Endothelial cell of umbilical vein (primary cell): ENCODE data around the gene SH2D6. TPM values are rescaled to one million over a fixed set of nuclear protein-coding genes. Genes with fewer than 3 reads are reported as not detected.
"Not testable (repeated sequence)": the region's sequence is repeated elsewhere in the genome, so short reads cannot be mapped to it uniquely, and the experiment has no call there.

ENCODE experiments used
- BruUV-seq: library from RNA; stranded (reverse); fragments of 400-500 nt; replicated peaks from 2 replicates; lab custom pipeline; 2021; lab: Mats Ljungman, UMichigan
- CTCF ChIA-PET: fragments of 300-600, 350-600 bp; sonication (Branson Sonifier 250); formaldehyde crosslinking; loops from one replicate; lab custom pipeline; 2021; ENCODE audit warnings: antibody characterized with exemption, inconsistent platforms; lab: Charles Lee
- POLR2A ChIA-PET: fragments of 300-600, 350-600 bp; sonication (Branson Sonifier 250); formaldehyde crosslinking; loops from one replicate; lab custom pipeline; 2021; ENCODE audit warnings: antibody characterized with exemption, inconsistent platforms; lab: Charles Lee
- DNase-seq: peaks from one replicate; pipeline ENCODE4 v3.0.0-alpha.2; 2011; ENCODE audit warnings: low read depth, low spot score
- FAIRE-seq: peaks from 2 replicates; lab custom pipeline; 2011; peaks lifted over from hg19 to GRCh38; lab: Jason Lieb, UNC
- H2AFZ ChIP-seq: 2 replicates; pipeline ENCODE4 v1.6.0; 2012; ENCODE audit warnings: low read depth, low read length, control low read depth, inconsistent platforms
- H3K27ac ChIP-seq: 2 replicates; pipeline ENCODE4 v1.5.1; 2011; ENCODE audit warnings: low read depth, mild to moderate bottlenecking, control low read depth, low read length, moderate library complexity; ENCODE audit not compliant: insufficient read depth
- H3K27me3 ChIP-seq, 2 experiments: 2 replicates each; pipeline versions ENCODE4 v1.6.0 to v1.6.1; 2011; ENCODE audit warnings: low read length in 2 of 2, mixed read lengths in 1 of 2; ENCODE audit not compliant: control insufficient read depth in 2 of 2, insufficient read depth in 2 of 2
- H3K36me3 ChIP-seq, 2 experiments: 2 replicates in 1 of 2; 3 replicates in 1 of 2; pipeline ENCODE4 v1.5.1; 2011; ENCODE audit warnings: low read length in 2 of 2, mild to moderate bottlenecking in 1 of 2, moderate library complexity in 1 of 2; ENCODE audit not compliant: control insufficient read depth in 2 of 2, insufficient read depth in 2 of 2; ENCODE audit errors: extremely low read depth in 1 of 2
- H3K4me1 ChIP-seq: 3 replicates; pipeline ENCODE4 v1.5.1; 2011; ENCODE audit warnings: mild to moderate bottlenecking, low read length; ENCODE audit not compliant: control insufficient read depth, insufficient read depth; ENCODE audit errors: extremely low read depth
- H3K4me2 ChIP-seq: 2 replicates; pipeline ENCODE4 v1.6.1; 2011; ENCODE audit warnings: low read length, control low read depth, mixed read lengths; ENCODE audit not compliant: insufficient read depth
- H3K4me3 ChIP-seq, 3 experiments: fragments of 200-600 bp in 1 of 3; sonication (generic), shearing (Covaris generic) in 1 of 3; replicated peaks in 1 of 3; 2 replicates each; pipeline ENCODE4 v1.5.1; 2011 to 2016; ENCODE audit warnings: control low read depth in 3 of 3, low read length in 3 of 3, mild to moderate bottlenecking in 2 of 3, inconsistent platforms in 1 of 3, low read depth in 1 of 3, moderate library complexity in 1 of 3; ENCODE audit not compliant: insufficient read depth in 1 of 3
- H3K79me2 ChIP-seq: 2 replicates; pipeline ENCODE4 v1.6.0; 2012; ENCODE audit warnings: low read length, inconsistent platforms; ENCODE audit not compliant: control insufficient read depth, insufficient read depth
- H3K9ac ChIP-seq: replicated peaks from 2 replicates; pipeline ENCODE3; 2011; ENCODE audit warnings: low read length, control low read depth; ENCODE audit not compliant: insufficient read depth; ENCODE audit errors: extremely low read depth
- H3K9me1 ChIP-seq: replicated peaks from 3 replicates; pipeline ENCODE4 v1.6.0; 2011; ENCODE audit warnings: mild to moderate bottlenecking, low read length; ENCODE audit not compliant: control insufficient read depth, insufficient read depth; ENCODE audit errors: extremely low read depth
- H3K9me3 ChIP-seq: replicated peaks from 2 replicates; pipeline ENCODE4 v1.5.1; 2012; ENCODE audit warnings: low read length, inconsistent platforms; ENCODE audit not compliant: control insufficient read depth, insufficient read depth
- H4K20me1 ChIP-seq: replicated peaks from 2 replicates; pipeline ENCODE3; 2011; ENCODE audit warnings: mild to moderate bottlenecking, low read length; ENCODE audit not compliant: control insufficient read depth, insufficient read depth; ENCODE audit errors: extremely low read depth
- EZH2 ChIP-seq: IDR thresholded peaks from 2 replicates; pipeline ENCODE4 v1.6.1; 2012; ENCODE audit warnings: borderline replicate concordance, low read depth, mild to moderate bottlenecking, moderate library complexity, low read length, inconsistent platforms; ENCODE audit not compliant: severe bottlenecking
- FOS ChIP-seq: IDR thresholded peaks from 2 replicates; pipeline ENCODE4 v1.6.1; 2011; ENCODE audit warnings: mild to moderate bottlenecking, low read length, moderate library complexity, borderline replicate concordance; ENCODE audit not compliant: insufficient read depth
- GATA2 ChIP-seq: IDR thresholded peaks from 2 replicates; pipeline ENCODE4 v1.7.0; 2011; ENCODE audit warnings: low read depth, mild to moderate bottlenecking, moderate library complexity, mixed read lengths, low read length; ENCODE audit not compliant: insufficient read length, insufficient read depth
- JUN ChIP-seq: IDR thresholded peaks from 2 replicates; pipeline ENCODE4 v1.6.1; 2011; ENCODE audit warnings: borderline replicate concordance, low read depth; ENCODE audit not compliant: insufficient read length, insufficient read depth
- MYC ChIP-seq: IDR thresholded peaks from one replicate; pipeline ENCODE4 v1.6.1; 2011; ENCODE audit warnings: mild to moderate bottlenecking, low read depth, low read length
- POLR2A ChIP-seq: IDR thresholded peaks from 2 replicates; pipeline ENCODE4 v1.6.1; 2012; ENCODE audit warnings: low read depth, mild to moderate bottlenecking, control low read depth, low read length
- POLR2AphosphoS5 ChIP-seq: IDR thresholded peaks from 2 replicates; pipeline ENCODE4 v1.6.1; 2012; ENCODE audit warnings: low read depth, mild to moderate bottlenecking, control low read depth, low read length, moderate library complexity; ENCODE audit not compliant: insufficient read depth
- dilution Hi-C: fragments of 300-500 bp; cut with MboI; formaldehyde crosslinking; loops from one replicate; pipeline ENCODE4 v1.15.0; 2019; ENCODE audit warnings: low sequenced_read_pairs; ENCODE audit not compliant: extremely low pct_ligation_motif_present
- intact Hi-C: fragments of 100-400 bp; cut with micrococcal nuclease; formaldehyde crosslinking; loops from one replicate; pipeline ENCODE4 v1.10.0; 2022
- polyA plus RNA-seq, 4 experiments: library from polyadenylated mRNA; depleted of rRNA in 3 of 4; stranded (reverse) in 3 of 4; unstranded in 1 of 4; fragments of >200 nt; gene quantifications; 2 replicates each; pipeline versions ENCODE4 v1.2.1 to v1.2.3, GENCODE V29; 2011 to 2012; ENCODE audit warnings: missing spikeins in 1 of 4
- total RNA-seq: library from RNA; stranded (reverse); gene quantifications from 2 replicates; pipeline ENCODE4 v1.2.3, GENCODE V29; 2021
- TF ChIP-seq, protein P1 (sequence below), 2 donors: IDR thresholded peaks; 1 replicate in 1 of 2; 2 replicates in 1 of 2; pipeline ENCODE4 v1.5.1; 2011; ENCODE audit warnings: low read length in 2 of 2, mild to moderate bottlenecking in 2 of 2, moderate library complexity in 2 of 2, control low read depth in 1 of 2, inconsistent platforms in 1 of 2, low read depth in 1 of 2; ENCODE audit not compliant: insufficient read depth in 1 of 2; ENCODE audit errors: extremely low read depth in 1 of 2
- TF ChIP-seq, protein P2 (sequence below): IDR thresholded peaks from 2 replicates; pipeline ENCODE4 v1.6.1; 2011; ENCODE audit not compliant: insufficient read depth, insufficient read length

SH2D6 gene
- total and polyA plus RNA-seq, 2 donors (not counting 3 experiments of a cell fraction or from before 2014, with no cell fraction given) = 0.53 TPM; not detected in 1

DNA sequence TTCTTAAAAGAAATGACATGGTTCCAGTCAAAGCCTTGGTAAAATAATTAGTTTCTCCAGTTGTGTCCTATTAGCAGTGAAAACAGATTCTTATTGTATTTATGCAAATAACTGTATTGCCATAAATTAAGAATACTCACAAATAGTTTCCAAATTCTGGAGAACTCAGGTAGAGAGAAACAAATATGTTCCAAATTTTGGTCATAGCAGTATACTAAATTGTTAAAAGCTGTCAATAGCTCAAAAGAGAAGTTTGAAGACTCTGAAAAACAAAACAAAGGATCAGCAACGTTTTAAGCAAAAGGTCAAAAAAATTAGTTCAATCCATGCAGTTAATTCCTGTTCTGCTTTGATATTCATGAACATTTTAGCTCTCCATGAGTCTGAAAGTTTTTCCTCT lies 38.5 kb upstream of the SH2D6 start:
- dilution Hi-C loops = no loop called here
- Histone ChIP-seq H3K79me2 (no peaks in the 10 kb centered on the region), H3K9ac (no peak overlapping the region), H3K4me1 (no peaks in the 10 kb centered on the region), H4K20me1 (no peaks in the 10 kb centered on the region), H3K36me3 (peaks cover 0 to 2% of the 10 kb centered on the region in 2 experiments), H3K4me2 (no peak overlapping the region), H3K4me3 (no peak overlapping the region), H3K9me1 (no peaks in the 10 kb centered on the region), H3K9me3 (no peaks in the 10 kb centered on the region), H2AFZ (no peak overlapping the region), H3K27me3 (no peaks in the 10 kb centered on the region), H3K27ac (no peak overlapping the region)
- DNase-seq = no peak
- no peak for FAIRE-seq
- intact Hi-C loops = no loop called here
- ChIA-PET POLR2A (no interaction called here), CTCF (no interaction called here)
- no TSS peak for BruUV-seq
- no peak for TF ChIP-seq MYC
- TF ChIP-seq, protein P1, sequence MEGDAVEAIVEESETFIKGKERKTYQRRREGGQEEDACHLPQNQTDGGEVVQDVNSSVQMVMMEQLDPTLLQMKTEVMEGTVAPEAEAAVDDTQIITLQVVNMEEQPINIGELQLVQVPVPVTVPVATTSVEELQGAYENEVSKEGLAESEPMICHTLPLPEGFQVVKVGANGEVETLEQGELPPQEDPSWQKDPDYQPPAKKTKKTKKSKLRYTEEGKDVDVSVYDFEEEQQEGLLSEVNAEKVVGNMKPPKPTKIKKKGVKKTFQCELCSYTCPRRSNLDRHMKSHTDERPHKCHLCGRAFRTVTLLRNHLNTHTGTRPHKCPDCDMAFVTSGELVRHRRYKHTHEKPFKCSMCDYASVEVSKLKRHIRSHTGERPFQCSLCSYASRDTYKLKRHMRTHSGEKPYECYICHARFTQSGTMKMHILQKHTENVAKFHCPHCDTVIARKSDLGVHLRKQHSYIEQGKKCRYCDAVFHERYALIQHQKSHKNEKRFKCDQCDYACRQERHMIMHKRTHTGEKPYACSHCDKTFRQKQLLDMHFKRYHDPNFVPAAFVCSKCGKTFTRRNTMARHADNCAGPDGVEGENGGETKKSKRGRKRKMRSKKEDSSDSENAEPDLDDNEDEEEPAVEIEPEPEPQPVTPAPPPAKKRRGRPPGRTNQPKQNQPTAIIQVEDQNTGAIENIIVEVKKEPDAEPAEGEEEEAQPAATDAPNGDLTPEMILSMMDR (IDR thresholded peaks at IDR 0.05; ENCODE audit: extremely low read depth in 1 of 2, insufficient read depth in 1 of 2, low read depth in 1 of 2, low read length in 2 of 2) = no peak
- no peak for TF ChIP-seq POLR2A
- no peak for TF ChIP-seq FOS
- TF ChIP-seq POLR2AphosphoS5 = no peak
- no peak for TF ChIP-seq EZH2
- TF ChIP-seq JUN = no peak
- TF ChIP-seq, protein P2, sequence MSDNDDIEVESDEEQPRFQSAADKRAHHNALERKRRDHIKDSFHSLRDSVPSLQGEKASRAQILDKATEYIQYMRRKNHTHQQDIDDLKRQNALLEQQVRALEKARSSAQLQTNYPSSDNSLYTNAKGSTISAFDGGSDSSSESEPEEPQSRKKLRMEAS = no peak
- TF ChIP-seq GATA2 = no peak

DNA sequence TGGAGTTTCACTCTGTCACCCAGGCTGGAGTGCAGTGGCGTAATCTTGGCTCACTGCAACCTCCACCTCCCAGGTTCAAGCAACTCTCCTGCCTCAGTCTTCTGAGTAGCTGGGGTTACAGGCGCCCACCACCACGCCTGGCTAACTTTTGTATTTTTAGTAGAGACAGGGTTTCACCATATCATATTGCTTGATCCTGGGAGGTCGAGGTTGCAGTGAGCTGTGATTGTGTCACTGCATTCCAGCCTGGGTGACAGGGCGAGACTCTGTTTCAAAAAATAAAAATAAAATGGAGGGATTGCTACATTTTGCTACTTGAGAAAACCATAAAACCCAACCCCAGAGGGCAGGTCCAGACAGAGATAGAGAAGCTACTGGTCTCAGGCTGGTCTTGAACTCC lies 35.4 kb upstream of the SH2D6 start:
- dilution Hi-C loops = not testable (repeated sequence)

More for the DNA sequence above, 35.4 kb upstream of the SH2D6 start:
- H3K4me2 ChIP-seq, H3K79me2 ChIP-seq, H3K27me3 ChIP-seq, H2AFZ ChIP-seq, H3K9me3 ChIP-seq, H3K27ac ChIP-seq, DNase-seq, H3K4me3 ChIP-seq, FAIRE-seq, BruUV-seq, POLR2A ChIA-PET, intact Hi-C loops, H3K9me1 ChIP-seq, H3K9ac ChIP-seq, H4K20me1 ChIP-seq, H3K36me3 ChIP-seq, H3K4me1 ChIP-seq: not testable (repeated sequence)
- CTCF ChIA-PET = interaction anchor here (0.7 to 1.1 kb wide), 5 partner anchors 9 to 18 kb away, joined by 3 read pairs; no protein-coding TSS in a partner anchor
